CD4-positive, alpha-beta T cell (primary cell): ENCODE data around the gene PATE2. TPM values are rescaled to one million over a fixed set of nuclear protein-coding genes. Genes with fewer than 3 reads are reported as not detected.

Experiments used
- ATAC-seq: fragments of 200-7000 bp; cut with Tn5 transposase; one replicate; pipeline ENCODE4 v1.10.0; 2022; ENCODE audit warnings: mild to moderate bottlenecking; ENCODE audit not compliant: poor library complexity
- CTCF ChIA-PET: fragments of 350-600 bp; sonication (Branson Sonifier 250); formaldehyde crosslinking; loops from one replicate; lab custom pipeline; 2021; ENCODE audit warnings: antibody characterized with exemption, inconsistent platforms; lab: Charles Lee
- POLR2A ChIA-PET: fragments of 350-600 bp; sonication (Branson Sonifier 250); formaldehyde crosslinking; loops from one replicate; lab custom pipeline; 2021; ENCODE audit warnings: antibody characterized with exemption, inconsistent platforms; lab: Charles Lee
- DNase-seq, 14 experiments: peaks; one replicate each; pipeline ENCODE4 v3.0.0-alpha.2; 2013 to 2020; ENCODE audit warnings: mixed read lengths in 2 of 14
- H3K27ac ChIP-seq, 2 donors: one replicate each; pipeline versions ENCODE4 v1.5.1 to v1.7.0; 2013; ENCODE audit warnings: low read length in 2 of 2, low read depth in 1 of 2, mild to moderate bottlenecking in 1 of 2
- H3K27me3 ChIP-seq, 2 experiments: 1 replicate in 1 of 2; 2 replicates in 1 of 2; pipeline versions ENCODE4 v1.6.1 to v1.7.0; 2013; ENCODE audit warnings: low read length in 2 of 2, control low read depth in 1 of 2, mild to moderate bottlenecking in 1 of 2, moderate library complexity in 1 of 2; ENCODE audit not compliant: insufficient read depth in 2 of 2, control insufficient read depth in 1 of 2
- H3K36me3 ChIP-seq: one replicate; pipeline ENCODE4 v1.6.1; 2013; ENCODE audit warnings: low read length, control low read depth; ENCODE audit not compliant: insufficient read depth
- H3K4me1 ChIP-seq: one replicate; pipeline ENCODE4 v1.6.1; 2013; ENCODE audit warnings: low read length, control low read depth; ENCODE audit not compliant: insufficient read depth
- H3K4me3 ChIP-seq: one replicate; pipeline ENCODE4 v1.5.1; 2013; ENCODE audit warnings: mild to moderate bottlenecking, low read length, moderate library complexity
- H3K9me3 ChIP-seq, 2 experiments: 1 replicate in 1 of 2; 2 replicates in 1 of 2; pipeline versions ENCODE4 v1.6.1 to v1.7.0; 2013; ENCODE audit warnings: low read length in 2 of 2, mild to moderate bottlenecking in 2 of 2, control low read depth in 1 of 2, moderate library complexity in 1 of 2; ENCODE audit not compliant: control insufficient read depth in 1 of 2, insufficient read depth in 1 of 2
- H3K27ac Mint-ChIP-seq: one replicate; pipeline ENCODE4 v1.8.0; 2020; ENCODE audit warnings: mixed read lengths
- H3K27me3 Mint-ChIP-seq: one replicate; pipeline ENCODE4 v1.8.0; 2021; ENCODE audit warnings: mixed read lengths
- H3K36me3 Mint-ChIP-seq: one replicate; pipeline ENCODE4 v1.8.0; 2021; ENCODE audit warnings: low read depth, mixed read lengths
- H3K4me1 Mint-ChIP-seq: one replicate; pipeline ENCODE4 v1.8.0; 2021; ENCODE audit warnings: low read depth, mixed read lengths
- H3K4me3 Mint-ChIP-seq: one replicate; pipeline ENCODE4 v1.8.0; 2020; ENCODE audit warnings: mild to moderate bottlenecking, mixed read lengths
- H3K9me3 Mint-ChIP-seq: one replicate; pipeline ENCODE4 v1.8.0; 2020; ENCODE audit warnings: mixed read lengths
- CTCF ChIP-seq: fragments of 200-600 bp; IDR thresholded peaks from one replicate; pipeline ENCODE4 v1.8.0; 2022; ENCODE audit warnings: antibody characterized with exemption, mild to moderate bottlenecking
- intact Hi-C, 2 experiments: fragments of 100-400 bp; cut with DNase I in 1 of 2; cut with micrococcal nuclease in 1 of 2; formaldehyde crosslinking; loops; one replicate each; pipeline versions ENCODE4 v1.15.1 to v1.9.0; 2023 to 2025; cut with DNase I, micrococcal nuclease
- total RNA-seq, 174 experiments: library from RNA in 2 of 174; stranded (reverse) in 2 of 174; gene quantifications; one replicate each; pipeline ENCODE4 v1.2.3 and lab custom pipeline; 2021 to 2026

Gene PATE2
- total RNA-seq, 2 experiments from 2014 or later = not detected

- POLR2A ChIA-PET = no interaction called here
- Histone ChIP-seq H3K27me3 (peaks cover 6 to 25% of the 10 kb centered on the region in 2 experiments), H3K4me3 (no peak overlapping the region), H3K4me1 (no peaks in the 10 kb centered on the region), H3K27ac (no peak overlapping the region), H3K9me3 (no peaks in the 10 kb centered on the region), H3K36me3 (no peaks in the 10 kb centered on the region)
- peaks cover 1% of the 10 kb centered on the region for H3K9me3 Mint-ChIP-seq
- H3K4me1 Mint-ChIP-seq = no peaks in the 10 kb centered on the region
- ATAC-seq = no peak
- H3K36me3 Mint-ChIP-seq = no peaks in the 10 kb centered on the region
- no peak overlapping the region for H3K27ac Mint-ChIP-seq
- TF ChIP-seq CTCF = no peak
- intact Hi-C loops = loop anchor here (5.0 to 10.0 kb wide), 2 partner anchors 143 to 146 kb away; no protein-coding TSS in a partner anchor
- H3K4me3 Mint-ChIP-seq = no peak overlapping the region
- H3K27me3 Mint-ChIP-seq = peaks cover 33% of the 10 kb centered on the region
- CTCF ChIA-PET = interaction anchor here (0.5 kb wide), 1 partner anchor 782 kb away, joined by 3 read pairs; no protein-coding TSS in a partner anchor
- no peak for DNase-seq
These were observed 49.7 kb downstream of the PATE2 start for GRCh38 chr11:125728969-125729368.

Other genes with a start within 250 kb of the PATE2 start
- gene EI24, start 209.4 kb downstream of the PATE2 start, total RNA-seq = 10 to 100 TPM; 21.0 to 22.8 TPM
- 10 to 100 TPM; 35.1 to 38.6 TPM for gene STT3A, start 186.0 kb downstream of the PATE2 start, total RNA-seq
- gene CHEK1, start 153.7 kb downstream of the PATE2 start, total RNA-seq = 1 to 10 TPM; 6.8 to 7.8 TPM
- not detected for gene ACRV1, start 98.0 kb downstream of the PATE2 start, total RNA-seq
- not detected for gene PATE1, start 32.5 kb downstream of the PATE2 start, total RNA-seq
- gene PATE3, start 9.3 kb upstream of the PATE2 start, total RNA-seq = not detected
- not detected for gene PATE4, start 54.5 kb upstream of the PATE2 start, total RNA-seq
- 1 to 10 TPM; 1.2 to 1.3 TPM for gene HYLS1, start 108.8 kb upstream of the PATE2 start, total RNA-seq
- 1 to 10 TPM; 6.0 to 7.3 TPM for gene PUS3, start 124.4 kb upstream of the PATE2 start, total RNA-seq
- not detected for gene DDX25, start 125.7 kb upstream of the PATE2 start, total RNA-seq
- gene VSIG10L2, start 167.2 kb upstream of the PATE2 start, total RNA-seq = not detected